K562 (cell line): ENCODE results near the gene ZNF557. TPM values are rescaled to one million over a fixed set of nuclear protein-coding genes. Genes with fewer than 3 reads are reported as not detected.

Experiments
- BCLAF1 ChIP-seq, 2 experiments: fragments of 450-650 bp in 1 of 2; IDR thresholded peaks; 2 replicates each; pipeline ENCODE4 v1.6.1; 2011 to 2017; ENCODE audit warnings: low read depth in 2 of 2, antibody characterized with exemption in 1 of 2, borderline replicate concordance in 1 of 2, low read length in 1 of 2, mild to moderate bottlenecking in 1 of 2, mixed read lengths in 1 of 2; ENCODE audit not compliant: control insufficient read depth in 1 of 2
- CBFA2T3 ChIP-seq: fragments of 450-650 bp; IDR thresholded peaks from 2 replicates; pipeline ENCODE4 v1.6.1; 2017
- CUX1 ChIP-seq: fragments of 200-800 bp; sonication (Bioruptor generic); IDR thresholded peaks from 2 replicates; pipeline ENCODE4 v1.6.1; 2016; ENCODE audit warnings: missing genetic modification characterization, missing compliant biosample characterization
- E2F1 ChIP-seq: sonication (generic); formaldehyde crosslinking; IDR thresholded peaks from 2 replicates; pipeline ENCODE4 v1.8.1; 2023; ENCODE audit warnings: mild to moderate bottlenecking, missing genetic modification reagents, moderate library complexity
- HDAC2 ChIP-seq: fragments of 450-650 bp; IDR thresholded peaks from 2 replicates; pipeline ENCODE4 v1.6.1; 2016; ENCODE audit warnings: mild to moderate bottlenecking
- IRF9 ChIP-seq: fragments of 450-650 bp; IDR thresholded peaks from 2 replicates; pipeline ENCODE4 v1.6.1; 2016; ENCODE audit warnings: missing biosample characterization, missing genetic modification characterization
- NFATC3 ChIP-seq: fragments of 450-650 bp; IDR thresholded peaks from 2 replicates; pipeline ENCODE4 v1.6.1; 2017; ENCODE audit warnings: mild to moderate bottlenecking
- POLR2A ChIP-seq: fragments of 450-650 bp; conservative IDR thresholded peaks from 2 replicates; pipeline ENCODE4 v1.6.1; 2016
- SAFB ChIP-seq: fragments of 200-400 bp; formaldehyde crosslinking; IDR thresholded peaks from 2 replicates; pipeline ENCODE4 v1.6.1; 2017; ENCODE audit warnings: low read depth, low read length, borderline replicate concordance
- TAF9B ChIP-seq: fragments of 450-650 bp; IDR thresholded peaks from 2 replicates; pipeline ENCODE4 v1.6.1; 2018; ENCODE audit warnings: mild to moderate bottlenecking; ENCODE audit not compliant: partially characterized antibody
- TCF15 ChIP-seq: fragments of 250-450 bp; sonication (Bioruptor Pico); IDR thresholded peaks from 2 replicates; pipeline ENCODE4 v1.8.0; 2022; ENCODE audit warnings: moderate library complexity, mild to moderate bottlenecking, inconsistent platforms
- TCF7L2 ChIP-seq: fragments of 150-350 bp; IDR thresholded peaks from 2 replicates; pipeline ENCODE4 v1.6.1; 2016; ENCODE audit warnings: low read depth, mild to moderate bottlenecking, low read length, moderate library complexity
- TRIM24 ChIP-seq, 2 experiments: fragments of 450-650 bp; IDR thresholded peaks; 2 replicates each; pipeline ENCODE4 v1.6.1; 2016
- ZBTB8A ChIP-seq: fragments of 450-650 bp; IDR thresholded peaks from 2 replicates; pipeline ENCODE4 v1.6.1; 2018; ENCODE audit warnings: mild to moderate bottlenecking, moderate library complexity; ENCODE audit not compliant: partially characterized antibody
- ZNF212 ChIP-seq: fragments of 450-650 bp; formaldehyde crosslinking; IDR thresholded peaks from 2 replicates; pipeline ENCODE4 v1.4.0; 2020; ENCODE audit warnings: mild to moderate bottlenecking
- ZNF24 ChIP-seq: fragments of 450-650 bp; IDR thresholded peaks from 2 replicates; pipeline ENCODE4 v1.6.1; 2016
- ZNF551 ChIP-seq: fragments of 250-450 bp; sonication (Bioruptor Pico); IDR thresholded peaks from 2 replicates; pipeline ENCODE4 v1.5.0; 2021; ENCODE audit warnings: mild to moderate bottlenecking, moderate library complexity
- polyA plus RNA-seq, 8 experiments: library from polyadenylated mRNA; depleted of rRNA in 4 of 8; stranded (reverse) in 5 of 8; unstranded in 3 of 8; fragments of >200 nt; fragmentation: Nextera tagmentation in 2 of 8; fragmentation: Illumina TruSeq in 1 of 8; extraction: Ambion mirVana in 2 of 8; extraction: Trizol in 1 of 8; gene quantifications; 2 replicates each; pipeline versions ENCODE4 v1.2.1 to v1.2.3, GENCODE V29; 2011 to 2014; ENCODE audit warnings: inconsistent platforms in 1 of 8, missing spikeins in 1 of 8
- total RNA-seq, 7 experiments: library from RNA; depleted of rRNA in 6 of 7; stranded (reverse); fragments of >200 nt in 6 of 7; fragmentation: Illumina TruSeq in 2 of 7; extraction: Trizol in 2 of 7; gene quantifications; 2 replicates each; pipeline versions ENCODE4 v1.2.1 to v1.2.3, GENCODE V29; 2011 to 2021; ENCODE audit warnings: low replicate concordance in 1 of 7

The ZNF557 gene
- total and polyA plus RNA-seq, 9 of the 15 experiments (the other 6 are each of a cell fraction or from before 2014, with no cell fraction given) = 2.2 to 6.6 (median 4.4) TPM

GRCh38 chr19:7083076-7083956 lies 13.8 kb downstream of the ZNF557 start (continued):
- no peak for TF ChIP-seq CUX1 (CRISPR knock-in tag)
- TF ChIP-seq ZBTB8A = no peak
- no peak for TF ChIP-seq CBFA2T3
- no peak for TF ChIP-seq IRF9
- TF ChIP-seq NFATC3 = no peak
- TF ChIP-seq BCLAF1 (IDR thresholded peaks at IDR 0.05; ENCODE audit: borderline replicate concordance in 1 of 2, control insufficient read depth in 1 of 2, low read depth in 2 of 2, low read length in 1 of 2) = 0 out of 4 replicates have a peak, but pooled peaks of 1 of the 2 experiments have one; percentile 32
- TF ChIP-seq ZNF551 (CRISPR knock-in tag) = no peak
- TF ChIP-seq E2F1 (CRISPR knock-in tag) = no peak
- TF ChIP-seq TCF7L2 = no peak
- TF ChIP-seq TRIM24 (IDR thresholded peaks at IDR 0.05) = peak; percentile 8 to 78; a peak in 2 of 4 replicates
- no peak for TF ChIP-seq ZNF24
- no peak for TF ChIP-seq TAF9B
- peak; percentile 37; the same call in 1 of the 2 replicates for TF ChIP-seq POLR2A
- TF ChIP-seq TCF15 (CRISPR knock-in tag) = no peak
- TF ChIP-seq SAFB = no peak
- TF ChIP-seq ZNF212 (CRISPR knock-in tag) = no peak
- TF ChIP-seq HDAC2 = no peak
